Type B pancreatic cell (in vitro differentiated cells): Measurements from ENCODE around the gene DOK5. TPM values are rescaled to one million over a fixed set of nuclear protein-coding genes. Genes with fewer than 3 reads are reported as not detected.

Experiments used
- DNase-seq: peaks from one replicate; pipeline ENCODE4 v3.0.0; 2021; ENCODE audit warnings: mixed read lengths; ENCODE audit not compliant: unreplicated experiment; ENCODE audit errors: extremely low spot score
- H3K27ac Mint-ChIP-seq: 2 replicates; pipeline ENCODE4 v1.8.0; 2021; ENCODE audit warnings: mild to moderate bottlenecking, mixed read lengths
- H3K27me3 Mint-ChIP-seq: 2 replicates; pipeline ENCODE4 v1.8.0; 2021; ENCODE audit warnings: mixed read lengths
- H3K36me3 Mint-ChIP-seq: 2 replicates; pipeline ENCODE4 v1.8.0; 2021; ENCODE audit warnings: mixed read lengths
- H3K4me1 Mint-ChIP-seq: one replicate; pipeline ENCODE4 v1.8.0; 2021; ENCODE audit warnings: mixed read lengths; ENCODE audit not compliant: unreplicated experiment
- H3K4me3 Mint-ChIP-seq: 2 replicates; pipeline ENCODE4 v1.8.0; 2021; ENCODE audit warnings: mild to moderate bottlenecking, mixed read lengths
- H3K9me3 Mint-ChIP-seq: 2 replicates; pipeline ENCODE4 v1.8.0; 2021; ENCODE audit warnings: mixed read lengths
- CTCF ChIP-seq: fragments of 200-600 bp; sonication (generic); conservative IDR thresholded peaks from 2 replicates; pipeline ENCODE4 v1.5.0; 2021; ENCODE audit warnings: antibody characterized with exemption, mild to moderate bottlenecking
- total RNA-seq: library from RNA; stranded (reverse); gene quantifications from 2 replicates; pipeline ENCODE4 v1.2.1, GENCODE V29; 2021; ENCODE audit warnings: low replicate concordance

DOK5 gene
- total RNA-seq, 1 donor from 2014 or later: 26.9 TPM

GRCh38 chr20:54512694-54513093, 37.3 kb downstream of the DOK5 start:
- DNase-seq: no peak
- TF ChIP-seq CTCF: no peak
- Mint-ChIP-seq H3K9me3 (peaks cover 7% of the 10 kb centered on the region), H3K4me1 (peaks cover 8% of the 10 kb centered on the region), H3K27ac (no peak overlapping the region), H3K27me3 (no peaks in the 10 kb centered on the region), H3K36me3 (no peaks in the 10 kb centered on the region), H3K4me3 (no peak overlapping the region)

- H3K4me3 Mint-ChIP-seq: no peak overlapping the region
- no peaks in the 10 kb centered on the region for H3K27me3 Mint-ChIP-seq
- DNase-seq: no peak
- no peaks in the 10 kb centered on the region for H3K36me3 Mint-ChIP-seq
- no peak for TF ChIP-seq CTCF
- H3K27ac Mint-ChIP-seq: no peak overlapping the region
- peaks cover 5% of the 10 kb centered on the region for H3K9me3 Mint-ChIP-seq
- peaks cover 6% of the 10 kb centered on the region for H3K4me1 Mint-ChIP-seq
These were observed 38.7 kb downstream of the DOK5 start for GRCh38 chr20:54514028-54514607.

- DNase-seq: no peak
- H3K4me1 Mint-ChIP-seq: peaks cover 6% of the 10 kb centered on the region
- no peaks in the 10 kb centered on the region for H3K27me3 Mint-ChIP-seq
- no peaks in the 10 kb centered on the region for H3K36me3 Mint-ChIP-seq
- H3K9me3 Mint-ChIP-seq: peaks cover 7% of the 10 kb centered on the region
- H3K27ac Mint-ChIP-seq: no peak overlapping the region
- H3K4me3 Mint-ChIP-seq: no peak overlapping the region
- no peak for TF ChIP-seq CTCF
These were observed 40.6 kb downstream of the DOK5 start for GRCh38 chr20:54515793-54516628.

GRCh38 chr20:54517241-54517975, 42.0 kb downstream of the DOK5 start:
- peaks cover 8% of the 10 kb centered on the region for H3K9me3 Mint-ChIP-seq
- H3K4me1 Mint-ChIP-seq: peaks cover 6% of the 10 kb centered on the region
- no peak for TF ChIP-seq CTCF
- H3K4me3 Mint-ChIP-seq: no peak overlapping the region
- no peaks in the 10 kb centered on the region for H3K36me3 Mint-ChIP-seq
- no peak overlapping the region for H3K27ac Mint-ChIP-seq
- DNase-seq: no peak
- no peaks in the 10 kb centered on the region for H3K27me3 Mint-ChIP-seq

- Mint-ChIP-seq H3K4me1 (peaks cover 26% of the 10 kb centered on the region), H3K27me3 (peaks cover 3% of the 10 kb centered on the region), H3K9me3 (peaks cover 4% of the 10 kb centered on the region), H3K36me3 (no peaks in the 10 kb centered on the region), H3K4me3 (no peak overlapping the region), H3K27ac (no peak overlapping the region)
- DNase-seq: no peak
- no peak for TF ChIP-seq CTCF
These were observed 49.5 kb downstream of the DOK5 start for GRCh38 chr20:54524849-54525248.
